Stimulated activated CD8-positive, alpha-beta memory T cell treated with anti-CD3 and anti-CD28 coated beads, Interleukin-4, amount 100 ng/mL, for 1 hour (primary cell): Measurements from ENCODE around the gene CTTNBP2NL.

Experiments
- DNase-seq, 2 donors: peaks; one replicate each; pipeline ENCODE4 v3.0.0-alpha.2; 2020; ENCODE audit warnings: low read depth in 2 of 2, low spot score in 1 of 2

CTTNBP2NL gene

GRCh38 chr1:112505400-112505785 is 109.4 kb downstream of the CTTNBP2NL start:
- no peak for DNase-seq

GRCh38 chr1:112505878-112506277 is 109.9 kb downstream of the CTTNBP2NL start:
- no peak for DNase-seq

- no peak for DNase-seq
These were observed 110.3 kb downstream of the CTTNBP2NL start for GRCh38 chr1:112506306-112506705.

GRCh38 chr1:112506731-112507130 is 110.7 kb downstream of the CTTNBP2NL start:
- no peak for DNase-seq

GRCh38 chr1:112507336-112507735 is 111.3 kb downstream of the CTTNBP2NL start:
- DNase-seq, result no peak

- no peak for DNase-seq
These were observed 111.9 kb downstream of the CTTNBP2NL start for GRCh38 chr1:112507921-112508277.

GRCh38 chr1:112508278-112509004 is 112.4 kb downstream of the CTTNBP2NL start, which contains the start of gene WNT2B:
Gene WNT2B, plus strand, starts transcription at chr1:112508965. Its CDS starts 298 bp downstream, at chr1:112509263.
- DNase-seq, result no peak

GRCh38 chr1:112509005-112509659 is 113.1 kb downstream of the CTTNBP2NL start:
- no peak for DNase-seq

GRCh38 chr1:112509660-112510178 is 113.7 kb downstream of the CTTNBP2NL start:
- no peak for DNase-seq

GRCh38 chr1:112510340-112510739 is 114.3 kb downstream of the CTTNBP2NL start:
- DNase-seq, result no peak
